GM12878 (cell line): ENCODE data around the gene SIL1. TPM values are rescaled to one million over a fixed set of nuclear protein-coding genes. Genes with fewer than 3 reads are reported as not detected.

Experiments used
- BCL3 ChIP-seq: IDR thresholded peaks from 2 replicates; pipeline ENCODE4 v1.6.1; 2011; ENCODE audit warnings: borderline replicate concordance, low read depth, mild to moderate bottlenecking, moderate library complexity, low read length; ENCODE audit not compliant: insufficient read depth, poor library complexity, severe bottlenecking
- BCLAF1 ChIP-seq: fragments of 450-650 bp; IDR thresholded peaks from 2 replicates; pipeline ENCODE4 v1.6.1; 2017; ENCODE audit warnings: antibody characterized with exemption, mild to moderate bottlenecking, moderate library complexity
- CREM ChIP-seq: IDR thresholded peaks from 2 replicates; pipeline ENCODE4 v1.6.1; 2014; ENCODE audit warnings: antibody characterized with exemption, low read depth
- HSF1 ChIP-seq: fragments of 150-350 bp; IDR thresholded peaks from 2 replicates; pipeline ENCODE4 v1.6.1; 2014; ENCODE audit warnings: mild to moderate bottlenecking, low read depth, low read length
- KAT2A ChIP-seq: conservative IDR thresholded peaks from 2 replicates; pipeline ENCODE4 v1.6.1; 2011; ENCODE audit warnings: low read depth, low read length; ENCODE audit not compliant: control insufficient read depth
- SIX5 ChIP-seq: IDR thresholded peaks from 2 replicates; pipeline ENCODE4 v1.6.1; 2011; ENCODE audit warnings: mild to moderate bottlenecking, low read depth, low read length, moderate library complexity; ENCODE audit not compliant: severe bottlenecking
- SMC3 ChIP-seq: IDR thresholded peaks from 2 replicates; pipeline ENCODE4 v1.6.1; 2011; ENCODE audit warnings: low read length, improper control_type of control experiment, borderline replicate concordance
- TCF3 ChIP-seq: IDR thresholded peaks from 2 replicates; pipeline ENCODE4 v1.6.1; 2012; ENCODE audit warnings: low read depth, mild to moderate bottlenecking, low read length, borderline replicate concordance; ENCODE audit not compliant: insufficient read depth
- YBX1 ChIP-seq: fragments of 450-650 bp; IDR thresholded peaks from 2 replicates; pipeline ENCODE4 v1.6.1; 2016; ENCODE audit warnings: antibody characterized with exemption
- ZNF274 ChIP-seq: IDR thresholded peaks from one replicate; pipeline ENCODE4 v1.8.0; 2011; ENCODE audit not compliant: insufficient read length, insufficient read depth
- polyA plus RNA-seq, 11 experiments: library from polyadenylated mRNA; depleted of rRNA in 4 of 11; unstranded in 6 of 11; stranded (reverse) in 5 of 11; fragments of >200 nt; fragmentation: Nextera tagmentation in 4 of 11; fragmentation: Illumina TruSeq in 1 of 11; extraction: Ambion mirVana in 4 of 11; extraction: Trizol in 1 of 11; gene quantifications; 1 replicate in 1 of 11; 2 replicates in 10 of 11; pipeline versions ENCODE4 v1.2.1 to v1.2.3, GENCODE V29; 2011 to 2016; ENCODE audit warnings: inconsistent platforms in 2 of 11, missing spikeins in 2 of 11, low read depth in 1 of 11
- total RNA-seq, 4 experiments: library from RNA; depleted of rRNA in 3 of 4; stranded (reverse); fragments of >200 nt in 3 of 4; fragmentation: Illumina TruSeq in 1 of 4; extraction: Trizol in 1 of 4; gene quantifications; 2 replicates each; pipeline versions ENCODE4 v1.2.1 to v1.2.3, GENCODE V29; 2013 to 2021

The SIL1 gene
- total and polyA plus RNA-seq, 10 of the 15 experiments (the other 5 are each of a cell fraction or from before 2014, with no cell fraction given) = 4.1 to 49.8 (median 29.4) TPM

GRCh38 chr5:139108063-139108824 lies 89.9 kb downstream of the SIL1 start (continued):
- TF ChIP-seq BCLAF1 (no peak), HSF1 (no peak), YBX1 (no peak), ZNF274 (no peak), SIX5 (no peak), SMC3 (no peak), TCF3 (no peak), CREM (no peak), KAT2A (no peak), BCL3 (no peak)
- TF ChIP-seq, all 136 proteins: peak for 0
